Measurements from ENCODE around the gene TRIO.
"Not testable (repeated sequence)": the region's sequence is repeated elsewhere in the genome, so short reads cannot be mapped to it uniquely, and the experiment has no call there.

The TRIO gene

DNA sequence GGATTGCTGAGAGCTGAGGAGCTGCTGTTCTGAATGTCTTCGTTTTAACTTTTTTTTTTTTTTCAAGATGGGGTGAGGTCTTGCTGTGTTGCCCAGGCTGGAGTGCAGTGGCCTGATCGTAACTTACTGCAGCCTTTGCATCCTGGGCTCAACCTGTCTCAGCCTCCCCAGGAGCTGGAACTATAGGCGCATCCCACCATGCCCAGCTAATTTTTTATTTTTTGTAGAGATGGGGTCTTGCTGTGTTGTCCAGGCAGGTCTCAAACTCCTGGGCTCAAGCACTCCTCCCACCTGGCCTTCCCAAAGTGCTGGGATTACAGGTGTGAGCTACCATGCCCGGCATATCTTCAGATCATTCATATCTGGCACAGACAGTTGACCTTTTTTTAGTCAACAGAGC, 46.5 kb downstream of the TRIO start:
- no peak for DNase-seq

DNA sequence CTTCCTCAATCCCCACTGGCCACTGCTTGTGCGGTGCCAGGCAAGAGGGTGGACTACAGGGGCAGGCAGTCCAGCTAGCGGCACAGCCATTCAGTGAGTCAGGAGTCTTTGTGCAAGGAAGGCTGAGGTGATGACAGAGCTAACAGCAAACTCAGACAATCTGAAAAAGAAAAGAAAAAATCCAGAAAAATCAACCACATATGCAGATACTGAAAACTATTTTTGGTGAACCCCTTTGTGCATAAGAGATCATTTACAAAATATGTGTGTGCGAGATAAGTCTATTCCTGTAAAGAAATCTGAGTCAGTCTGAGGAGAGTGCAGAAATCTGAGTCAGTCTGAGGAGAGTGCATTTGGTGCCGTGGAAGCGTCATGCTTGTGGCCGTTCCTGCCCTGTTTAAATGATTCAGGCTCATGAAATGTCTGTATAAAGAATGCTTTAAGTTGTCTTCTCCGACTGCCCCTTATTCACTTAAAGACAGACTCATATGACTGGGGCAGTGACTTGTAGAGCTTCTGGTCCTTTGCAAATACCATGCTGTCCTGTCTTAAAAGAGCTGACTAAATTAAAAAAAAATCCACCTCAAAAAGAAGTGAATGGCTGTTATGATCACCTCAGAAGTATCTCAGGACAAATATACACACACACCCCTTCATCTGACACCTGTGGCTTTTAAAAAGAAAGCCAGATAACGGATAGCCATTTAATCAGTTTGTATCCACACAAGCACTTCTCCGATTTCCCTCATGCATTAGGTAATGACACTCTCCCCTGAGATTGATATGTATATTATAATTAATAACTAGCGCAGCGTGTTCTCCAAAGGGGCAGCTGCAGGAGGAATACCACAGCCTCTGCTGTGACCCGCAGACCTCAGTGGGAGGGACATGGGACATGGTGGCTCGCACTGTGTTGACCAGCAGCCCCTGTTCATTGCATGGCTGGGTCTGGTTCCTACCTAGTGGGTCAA, 47.3 kb downstream of the TRIO start:
- peak; percentile 37 for DNase-seq

DNA sequence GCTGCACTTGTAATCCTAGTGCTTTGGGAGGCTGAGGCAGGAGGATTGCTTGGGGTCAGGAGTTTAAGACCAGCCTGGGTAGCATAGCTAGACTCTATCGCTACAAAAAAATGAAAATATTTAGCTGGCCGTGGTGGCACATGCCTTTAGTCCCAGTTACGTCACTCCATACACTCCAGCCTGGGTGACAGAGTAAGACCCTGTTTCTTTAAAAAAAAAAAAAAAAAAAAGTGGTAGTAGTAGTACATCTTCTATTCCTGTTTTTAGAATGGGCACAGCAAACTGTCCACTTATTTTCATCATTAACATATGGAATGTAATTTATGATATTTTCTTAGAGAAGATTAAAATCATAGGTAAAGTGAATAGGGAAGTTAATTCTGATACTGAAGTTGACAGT, 48.2 kb downstream of the TRIO start:
- no peak for DNase-seq

DNA sequence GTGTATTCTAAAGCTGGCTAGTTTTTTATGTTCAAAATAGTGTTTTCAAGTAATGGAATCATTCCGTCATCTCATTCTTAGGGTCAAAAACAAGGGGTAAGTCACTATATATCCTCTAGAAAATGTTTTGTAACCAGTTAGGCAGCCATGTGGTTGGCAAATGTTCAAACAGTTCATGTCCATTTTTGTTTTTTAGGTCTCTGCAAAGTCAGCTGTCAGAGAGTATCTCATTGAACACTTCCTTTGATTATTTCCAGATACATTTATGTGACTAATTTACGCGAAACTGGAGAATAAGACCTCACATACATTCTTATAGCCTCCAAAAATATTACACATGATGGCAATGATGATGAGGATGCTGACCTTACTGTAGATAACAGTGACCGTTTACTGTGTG, 50.4 kb downstream of the TRIO start:
- no peak for DNase-seq

DNA sequence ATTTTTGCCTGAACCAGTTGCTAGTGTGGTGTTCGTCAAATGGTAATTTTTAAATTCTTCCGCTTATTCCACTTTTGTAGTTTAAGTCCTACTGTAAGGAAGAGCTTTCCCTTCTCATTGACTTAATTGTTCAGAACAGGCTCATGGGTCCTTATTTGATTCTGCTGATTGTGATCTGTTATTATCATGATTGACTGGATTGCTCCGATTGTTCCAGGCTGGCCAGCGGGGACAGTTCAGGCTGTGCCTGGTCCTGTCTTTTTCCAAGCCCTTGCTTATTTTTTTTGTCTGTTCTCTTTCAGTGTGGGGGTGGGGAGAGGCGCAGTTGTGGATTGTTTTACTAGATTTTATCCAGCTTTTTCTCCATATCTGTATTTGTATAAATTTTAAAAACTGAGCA, 52.4 kb downstream of the TRIO start:
- DNase-seq, result no peak

DNA sequence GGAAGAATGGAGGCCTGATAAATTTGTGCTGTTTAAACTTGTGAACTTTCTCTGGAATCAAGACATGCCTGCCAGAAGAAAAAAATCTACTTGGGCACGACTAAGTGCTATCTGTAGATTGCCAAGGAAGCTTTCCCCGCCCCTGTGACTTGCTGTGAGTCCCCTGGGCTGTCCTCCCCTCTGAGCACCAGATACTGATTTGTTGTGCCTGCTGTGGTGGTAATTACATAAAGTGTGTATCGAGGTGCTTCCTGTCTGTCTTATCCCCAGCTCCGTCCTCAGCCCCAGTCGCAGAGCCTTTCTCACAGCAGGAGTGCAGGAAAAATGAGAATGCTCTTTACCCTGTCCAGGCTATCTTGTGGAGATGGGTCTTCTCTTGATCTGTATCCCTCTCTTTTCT, 53.9 kb downstream of the TRIO start:
- DNase-seq, result no peak

DNA sequence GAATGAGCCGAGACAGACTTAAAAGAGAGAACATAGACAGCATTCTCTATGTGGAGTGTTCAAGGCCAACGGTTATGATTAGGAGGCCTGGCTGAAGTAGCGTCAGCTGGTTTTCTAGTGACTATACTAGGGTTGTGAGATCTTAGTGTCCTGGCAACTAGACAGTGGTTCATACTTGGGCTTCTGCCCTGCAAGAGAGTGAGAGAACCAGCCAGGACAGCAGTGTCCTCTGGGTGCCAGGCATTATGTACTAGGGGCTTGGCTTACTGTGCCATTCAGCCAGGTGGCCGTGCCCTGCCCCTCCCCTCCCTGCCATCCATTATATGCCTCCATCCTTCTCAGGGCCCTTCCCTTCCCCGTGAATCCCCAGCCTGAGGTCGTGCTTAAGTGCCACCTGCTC, 56.8 kb downstream of the TRIO start:
- no peak for DNase-seq

DNA sequence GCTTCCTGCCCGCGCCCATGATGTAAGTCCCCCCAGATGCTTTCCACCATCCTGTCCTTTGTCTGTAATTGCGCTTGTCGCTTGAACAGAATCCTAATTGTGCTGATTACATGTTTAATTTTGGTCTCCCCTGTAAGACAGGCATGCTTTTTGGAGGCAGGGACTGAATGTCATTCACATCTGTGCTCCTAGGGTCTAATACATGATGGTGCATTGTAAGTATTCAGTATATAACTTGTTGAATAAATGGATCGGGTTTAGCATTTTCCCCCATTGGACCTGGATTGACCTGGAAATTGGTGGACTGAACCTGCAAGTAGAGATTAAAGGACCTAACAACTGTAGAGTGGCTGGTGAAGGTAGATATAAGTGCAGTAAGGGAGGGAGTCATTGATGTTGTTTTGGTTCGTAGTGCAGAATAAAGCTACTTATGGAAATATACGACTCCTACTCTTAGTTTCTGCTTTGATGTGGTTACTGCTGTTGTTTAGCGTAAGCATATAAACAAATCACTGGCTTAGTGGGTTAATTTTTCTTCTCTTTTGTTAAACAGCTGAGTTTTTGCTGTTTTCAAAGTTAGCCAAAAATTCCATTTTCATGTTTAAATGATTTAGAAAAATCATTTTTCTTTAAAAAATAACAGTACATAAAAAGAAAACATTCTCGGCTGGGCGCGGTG, 57.3 kb downstream of the TRIO start:
- DNase-seq, result peak; percentile 93

DNA sequence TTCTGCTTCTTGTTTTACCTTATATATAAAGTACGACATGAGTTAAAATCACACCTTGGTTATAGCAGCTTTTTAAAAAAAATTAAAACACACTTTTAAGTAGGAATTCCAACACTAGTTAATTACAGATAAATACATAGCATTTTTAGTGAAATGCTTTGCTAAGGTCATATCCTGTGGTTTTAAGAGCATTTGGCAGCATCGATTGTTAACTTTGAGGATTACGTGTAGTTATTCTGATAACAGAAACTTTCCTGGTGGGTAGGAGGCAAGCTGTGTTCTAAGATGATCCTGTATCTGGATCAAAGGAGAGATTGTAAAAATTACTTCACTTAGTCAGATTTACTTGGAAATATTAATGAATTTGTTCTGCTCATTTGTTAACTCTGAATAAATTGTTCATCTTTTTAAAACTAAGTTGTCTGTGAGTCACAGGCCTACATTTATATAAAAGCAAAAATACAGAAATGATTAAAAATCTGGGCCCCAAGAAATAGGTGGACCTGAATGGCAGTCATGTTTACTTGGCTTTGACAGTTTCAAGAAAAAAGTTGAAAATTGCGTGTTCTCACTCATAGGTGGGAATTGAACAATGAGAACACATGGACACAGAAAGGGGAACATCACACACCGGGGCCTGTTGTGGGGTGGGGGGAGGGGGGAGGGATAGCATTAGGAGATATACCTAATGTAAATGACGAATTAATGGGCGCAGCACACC, 58.3 kb downstream of the TRIO start:
- no peak for DNase-seq

DNA sequence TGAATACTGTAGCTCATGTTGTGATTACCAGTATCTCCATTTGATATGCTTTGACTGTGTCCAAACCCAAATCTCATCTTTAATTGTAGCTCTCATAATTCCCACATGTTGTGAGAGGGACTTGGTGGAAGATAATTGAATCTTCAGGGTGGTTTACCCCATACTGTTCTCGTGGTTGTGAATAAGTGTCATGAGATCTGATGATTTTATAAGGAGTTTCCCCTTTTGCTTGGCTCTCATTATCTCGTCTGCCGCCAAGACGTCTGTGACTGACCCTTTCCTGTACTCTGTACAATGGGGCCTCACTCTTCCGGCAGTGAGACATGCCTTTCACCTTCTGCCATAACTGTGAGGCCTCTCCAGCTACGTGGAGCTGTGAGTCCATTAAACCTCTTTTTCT, 59.3 kb downstream of the TRIO start:
- DNase-seq, result no peak

DNA sequence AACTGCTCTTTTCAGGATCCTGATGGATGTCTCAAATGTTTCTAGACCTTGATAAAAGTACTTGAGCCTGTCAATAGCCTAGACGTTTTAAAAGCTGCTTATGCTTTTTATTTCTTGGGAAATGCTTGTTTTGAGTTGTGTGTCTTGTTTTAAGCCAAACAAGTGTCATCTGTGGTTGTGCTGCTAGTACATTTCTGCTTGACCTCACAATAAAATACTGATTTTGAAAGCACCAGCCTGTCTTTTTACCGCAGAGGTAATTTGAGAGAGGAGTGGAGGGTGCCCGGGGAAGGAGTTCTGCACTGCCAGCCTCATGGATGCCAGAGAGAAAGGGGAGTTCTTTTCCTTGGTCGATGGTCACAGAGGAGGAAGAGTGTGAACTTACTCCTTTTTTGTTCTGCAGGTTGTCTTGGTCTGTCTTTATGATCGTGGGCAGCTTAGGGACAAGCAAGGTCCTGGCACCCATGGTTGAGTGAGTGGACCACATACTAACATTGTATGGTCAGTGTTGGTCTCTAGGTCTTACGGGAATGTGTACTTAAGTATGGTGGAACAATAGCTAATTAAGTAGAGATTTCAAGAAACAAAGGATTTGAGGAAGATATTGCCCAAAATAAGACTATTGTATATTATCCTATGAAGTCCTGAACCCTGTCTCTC, 61.0 kb downstream of the TRIO start:
- DNase-seq, result no peak

DNA sequence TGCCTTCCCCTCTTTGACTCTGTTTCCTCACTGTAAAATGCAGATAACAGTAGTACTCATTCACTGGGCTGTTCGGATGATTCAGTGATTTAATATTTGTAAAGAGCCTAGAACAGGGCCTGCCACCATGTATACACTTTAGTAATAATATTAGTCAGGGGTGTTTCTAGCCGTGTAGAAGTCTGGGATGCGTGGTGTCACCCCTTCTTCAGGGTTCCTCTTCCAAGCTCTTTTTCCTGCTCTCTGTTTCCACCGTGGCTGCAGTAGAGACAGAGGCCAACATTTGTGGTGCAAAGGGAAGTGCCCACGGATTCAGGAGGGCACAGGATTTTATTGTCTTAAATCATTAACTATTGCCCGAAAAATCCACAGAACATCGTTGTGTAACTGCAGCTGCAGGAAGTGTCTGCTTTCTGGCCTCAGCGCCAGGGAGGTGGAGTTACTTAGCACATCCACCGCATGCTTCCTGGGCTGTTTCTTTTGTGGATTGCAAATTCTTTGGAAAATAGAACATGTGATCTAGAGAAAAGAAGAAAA, 61.7 kb downstream of the TRIO start:
- no peak for DNase-seq

DNA sequence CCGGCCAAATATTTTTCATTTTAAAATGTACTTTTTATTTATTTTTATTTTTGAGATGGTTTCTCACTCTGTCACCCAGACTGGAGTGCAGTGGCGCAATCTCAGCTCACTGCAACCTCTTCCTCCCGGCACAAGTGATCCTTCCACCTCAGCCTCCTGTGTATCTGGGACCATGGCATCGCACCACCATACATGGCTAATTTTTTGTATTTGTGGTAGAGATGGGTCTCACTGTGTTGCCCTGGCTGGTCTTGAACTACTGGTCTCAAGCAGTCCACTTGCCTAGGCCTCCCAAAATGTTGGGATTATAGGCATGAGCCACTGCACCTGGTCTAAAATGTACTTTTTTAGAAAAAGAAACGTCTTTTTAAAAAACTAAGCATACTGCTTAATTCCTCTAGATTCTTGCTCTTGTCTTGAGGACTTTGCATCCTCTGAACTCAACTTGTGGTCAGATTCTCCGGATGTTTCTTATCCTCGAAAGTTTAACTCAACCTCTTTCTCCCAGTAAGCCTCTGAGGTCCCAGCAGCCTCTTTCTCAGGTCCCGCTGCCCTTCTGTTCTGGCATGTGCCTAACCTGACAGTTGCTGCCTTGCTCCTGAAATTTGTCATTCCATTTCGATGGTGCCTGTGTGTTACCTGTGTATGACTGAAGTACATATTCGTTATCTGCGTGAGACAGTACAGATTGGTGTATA, 63.0 kb downstream of the TRIO start:
- no peak for DNase-seq

DNA sequence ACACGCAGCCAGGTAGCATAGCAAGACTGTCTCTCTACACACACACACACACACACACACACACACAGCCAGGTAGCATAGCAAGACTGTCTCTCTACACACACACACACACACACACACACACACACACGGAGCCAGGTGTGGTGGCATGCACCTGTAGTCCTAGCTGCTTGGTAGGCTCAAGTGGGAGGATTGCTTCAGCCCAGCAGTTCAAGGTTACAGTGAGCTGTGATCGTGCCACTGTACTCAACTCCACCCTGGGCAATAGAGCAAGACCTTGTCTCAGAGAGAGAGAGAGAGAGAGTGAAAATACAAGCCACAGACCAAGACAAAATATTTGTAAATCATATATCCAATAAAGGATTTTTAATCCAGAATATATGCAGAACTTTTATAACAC, 64.3 kb downstream of the TRIO start:
- not testable (repeated sequence) for DNase-seq

DNA sequence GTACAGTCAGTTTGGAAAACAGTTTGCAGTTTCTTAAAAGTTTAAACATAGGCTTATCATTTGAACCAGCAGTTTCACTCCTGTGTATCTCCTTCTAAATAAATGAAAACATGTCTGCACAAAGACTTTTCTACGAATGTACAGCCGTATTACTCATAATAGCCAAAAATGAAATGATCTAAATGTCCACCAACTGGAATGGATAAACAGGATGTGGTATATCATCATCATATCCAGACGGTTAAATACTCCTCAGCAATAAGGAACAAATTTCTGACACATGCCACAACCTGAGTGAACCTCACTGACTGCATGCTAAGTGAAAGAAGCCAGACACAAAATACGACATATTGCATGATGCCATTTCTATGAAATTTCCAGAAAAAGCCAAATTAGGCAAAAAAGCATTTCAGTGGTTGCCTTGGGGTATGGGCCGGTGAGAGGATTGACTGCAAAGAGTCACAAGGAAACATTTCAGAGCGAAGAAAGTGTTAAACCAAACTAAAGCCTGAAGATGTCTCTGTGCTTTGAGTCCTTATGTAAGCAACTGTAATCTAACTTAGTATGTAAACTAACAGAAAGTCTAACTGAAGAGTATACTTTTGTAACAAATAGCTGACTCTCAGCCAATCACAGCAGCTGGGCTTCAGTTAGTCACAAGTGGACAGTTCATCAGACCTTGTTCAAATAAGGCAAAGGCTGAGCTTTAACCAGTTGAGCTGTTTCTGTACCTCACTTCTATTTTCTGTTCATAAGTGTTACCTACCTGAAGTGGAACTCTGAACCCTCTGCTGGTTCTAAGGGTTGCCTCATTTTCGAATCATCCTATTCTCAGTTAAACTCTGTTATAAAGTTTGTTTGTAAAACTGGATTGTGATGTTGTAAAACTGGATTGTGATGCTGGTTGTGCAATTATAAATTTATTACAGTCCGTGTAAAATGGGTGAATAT, 65.2 kb downstream of the TRIO start:
- DNase-seq, result no peak

DNA sequence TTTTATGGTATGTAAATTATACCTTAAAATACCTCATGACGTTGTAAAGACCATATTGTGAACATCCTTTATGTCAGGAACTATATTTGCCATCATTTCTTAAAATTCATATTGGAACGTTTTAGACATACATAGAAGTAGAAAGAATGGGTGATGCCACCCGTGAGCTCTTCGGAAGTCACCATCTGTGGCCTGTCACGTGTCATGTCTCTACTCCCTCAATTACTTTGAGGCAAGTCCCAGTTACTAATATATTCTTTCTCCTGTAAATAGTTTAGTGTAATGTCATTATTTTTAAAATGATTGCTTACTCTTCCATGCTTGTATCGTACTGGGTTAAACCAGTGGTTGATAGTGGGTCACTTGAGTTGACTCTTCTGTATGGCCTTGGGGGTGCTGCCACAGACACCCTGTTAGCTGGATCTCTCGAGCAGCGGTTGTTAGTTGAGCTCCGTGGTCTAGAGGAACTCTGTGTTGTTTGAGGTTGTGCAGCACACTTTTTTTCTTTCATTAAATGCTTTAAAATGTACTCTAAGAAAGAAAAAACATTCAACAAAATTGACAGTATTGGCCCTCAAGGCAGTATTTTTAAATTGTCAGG, 66.2 kb downstream of the TRIO start:
- no peak for DNase-seq

DNA sequence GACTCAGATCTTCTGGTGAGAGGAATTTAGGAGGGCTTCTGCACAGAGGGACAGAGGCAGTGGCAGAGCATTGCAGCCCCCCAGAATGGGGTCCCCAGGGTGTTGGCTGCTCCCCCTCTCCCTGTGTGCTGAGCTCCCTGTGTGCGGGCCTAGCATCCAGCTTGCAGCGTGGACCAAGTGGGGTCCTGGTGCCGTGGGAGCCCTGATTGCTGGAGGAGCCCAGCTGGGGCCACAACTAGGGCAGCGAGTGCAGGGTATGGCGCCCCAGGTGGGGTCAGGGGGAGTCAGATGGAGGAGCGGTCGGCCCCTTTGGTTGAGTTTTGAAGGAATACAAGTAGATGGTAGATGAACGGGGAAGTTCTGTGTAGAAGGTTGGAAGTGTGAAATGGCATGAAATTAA, 66.7 kb downstream of the TRIO start:
- DNase-seq, result no peak

DNA sequence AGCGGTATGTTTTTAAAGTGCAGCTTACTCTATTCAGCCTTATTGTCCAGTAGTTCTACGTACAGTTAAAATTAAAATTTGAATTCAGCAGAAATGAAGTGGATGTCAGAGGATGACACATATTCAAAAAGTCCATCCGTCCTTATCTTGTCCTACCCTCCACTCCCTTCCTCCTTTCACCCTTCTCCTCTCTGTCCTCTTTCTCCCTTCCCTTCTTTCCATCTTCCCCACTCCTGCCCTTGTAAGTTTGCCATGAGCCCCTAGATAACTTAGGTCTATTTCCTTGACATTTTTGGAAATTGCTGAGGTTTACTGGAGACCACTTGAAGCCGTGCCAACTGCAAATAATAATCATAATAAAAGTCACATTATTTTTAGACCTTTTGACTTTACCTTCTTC, 67.6 kb downstream of the TRIO start:
- DNase-seq, result no peak

DNA sequence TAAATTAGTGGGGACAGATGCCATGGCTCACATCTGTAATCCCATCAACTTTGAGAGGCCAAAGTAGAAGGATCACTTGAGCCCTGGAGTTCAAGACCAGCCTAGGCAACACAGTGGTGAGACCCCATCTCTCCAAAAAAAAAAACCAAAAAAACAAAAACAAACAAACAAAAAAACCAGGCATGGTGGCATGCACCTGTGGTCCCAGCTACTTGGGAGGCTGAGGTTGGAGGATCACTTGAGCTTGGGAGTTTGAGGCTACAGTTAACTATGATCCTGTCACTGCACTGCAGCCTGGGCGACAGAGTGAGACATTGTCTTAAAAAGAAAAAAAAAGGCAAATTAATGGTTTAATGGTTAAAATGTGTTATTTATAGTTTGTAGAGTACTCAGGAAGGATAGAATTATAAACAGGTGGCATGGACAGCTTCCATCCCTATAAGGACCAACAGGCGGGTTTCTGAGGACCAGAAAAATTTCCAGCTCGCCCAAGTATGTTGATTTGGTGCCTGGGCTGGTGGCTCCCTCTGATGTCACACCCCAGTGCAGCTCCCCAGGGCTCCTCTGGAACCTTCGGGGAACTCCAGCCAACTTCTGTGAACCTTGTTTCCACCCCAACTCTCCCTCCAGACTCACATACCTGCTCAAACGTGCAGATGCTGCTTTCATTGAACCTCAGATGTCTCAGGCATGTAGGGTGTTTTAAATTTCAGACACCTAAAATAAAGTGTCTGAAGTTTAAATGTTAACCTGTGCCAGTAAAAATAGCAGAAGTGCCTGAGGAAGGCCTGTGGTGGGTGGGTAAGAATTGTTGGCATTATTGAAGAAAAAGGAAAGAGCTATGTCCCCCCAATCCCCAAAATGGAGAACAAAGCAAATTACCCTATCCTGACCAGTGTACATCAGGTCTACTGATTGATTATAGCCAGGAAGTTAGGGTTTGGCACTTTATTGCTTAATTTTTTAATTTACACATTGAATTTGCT, 69.0 kb downstream of the TRIO start:
- DNase-seq, result no peak

Data from NCI-H1436 (cell line).